Measurements from ENCODE around the gene WNT7B.

WNT7B gene

DNA sequence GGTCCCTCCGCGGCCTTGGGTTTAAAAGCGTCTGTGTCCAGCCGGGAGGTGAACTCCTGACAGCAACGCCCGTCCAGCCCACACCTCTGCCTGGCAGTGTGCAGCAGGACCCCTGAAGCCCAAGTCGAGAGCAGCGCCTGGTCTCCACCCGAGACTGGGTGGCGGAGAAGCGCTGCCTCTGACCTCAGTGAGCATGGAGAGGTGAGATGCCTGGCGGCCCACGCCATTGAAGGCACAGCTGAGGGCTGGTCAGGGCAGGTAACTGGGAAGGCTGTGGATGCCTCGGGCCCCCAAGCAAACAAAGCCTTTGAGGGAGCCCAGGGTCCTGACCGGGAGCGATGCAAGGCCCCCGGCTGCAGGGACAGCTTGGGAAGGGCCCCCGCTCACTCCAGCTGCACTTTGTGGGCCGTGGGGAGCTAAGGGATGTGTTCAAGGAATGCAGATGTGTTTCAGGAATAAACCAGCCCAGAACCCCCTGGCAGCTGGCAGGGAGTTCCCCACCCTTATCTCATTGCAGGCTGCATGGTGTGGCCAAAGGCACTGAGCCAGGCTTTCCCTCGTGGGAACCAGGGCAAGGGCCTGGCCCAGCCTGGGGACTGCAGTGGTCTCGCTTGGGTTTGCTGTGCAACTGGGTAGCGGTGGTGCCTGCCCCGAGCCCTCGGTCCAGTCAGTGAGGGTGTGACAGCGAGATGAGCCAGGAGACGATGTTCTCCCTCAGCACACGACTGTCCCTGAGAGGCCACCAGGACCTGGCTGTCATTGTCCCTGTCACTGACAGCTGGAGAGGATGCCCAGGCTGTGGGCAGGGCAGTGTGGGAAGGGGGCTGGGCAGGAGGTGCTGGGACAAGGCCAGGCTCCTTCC is 92.5 kb downstream of the WNT7B start:
- no peak for DNase-seq

DNA sequence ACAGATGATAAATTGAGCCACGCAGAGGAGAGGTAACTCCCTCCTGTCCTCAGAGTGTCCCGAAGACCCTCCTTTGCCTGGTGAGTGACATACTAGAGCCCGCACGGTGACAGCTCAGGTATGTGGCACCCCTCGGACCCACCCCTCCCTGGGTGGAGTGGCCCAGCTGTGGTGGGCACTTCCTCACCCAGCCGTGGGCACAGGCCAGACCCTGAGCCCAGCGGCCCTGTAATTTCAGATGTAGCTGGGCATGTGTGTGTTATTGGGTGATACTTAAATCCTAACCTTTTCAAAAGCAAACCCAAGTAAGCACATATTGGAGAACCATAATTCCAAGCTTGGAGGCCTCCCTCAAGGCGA is 93.2 kb downstream of the WNT7B start:
- DNase-seq = no peak

DNA sequence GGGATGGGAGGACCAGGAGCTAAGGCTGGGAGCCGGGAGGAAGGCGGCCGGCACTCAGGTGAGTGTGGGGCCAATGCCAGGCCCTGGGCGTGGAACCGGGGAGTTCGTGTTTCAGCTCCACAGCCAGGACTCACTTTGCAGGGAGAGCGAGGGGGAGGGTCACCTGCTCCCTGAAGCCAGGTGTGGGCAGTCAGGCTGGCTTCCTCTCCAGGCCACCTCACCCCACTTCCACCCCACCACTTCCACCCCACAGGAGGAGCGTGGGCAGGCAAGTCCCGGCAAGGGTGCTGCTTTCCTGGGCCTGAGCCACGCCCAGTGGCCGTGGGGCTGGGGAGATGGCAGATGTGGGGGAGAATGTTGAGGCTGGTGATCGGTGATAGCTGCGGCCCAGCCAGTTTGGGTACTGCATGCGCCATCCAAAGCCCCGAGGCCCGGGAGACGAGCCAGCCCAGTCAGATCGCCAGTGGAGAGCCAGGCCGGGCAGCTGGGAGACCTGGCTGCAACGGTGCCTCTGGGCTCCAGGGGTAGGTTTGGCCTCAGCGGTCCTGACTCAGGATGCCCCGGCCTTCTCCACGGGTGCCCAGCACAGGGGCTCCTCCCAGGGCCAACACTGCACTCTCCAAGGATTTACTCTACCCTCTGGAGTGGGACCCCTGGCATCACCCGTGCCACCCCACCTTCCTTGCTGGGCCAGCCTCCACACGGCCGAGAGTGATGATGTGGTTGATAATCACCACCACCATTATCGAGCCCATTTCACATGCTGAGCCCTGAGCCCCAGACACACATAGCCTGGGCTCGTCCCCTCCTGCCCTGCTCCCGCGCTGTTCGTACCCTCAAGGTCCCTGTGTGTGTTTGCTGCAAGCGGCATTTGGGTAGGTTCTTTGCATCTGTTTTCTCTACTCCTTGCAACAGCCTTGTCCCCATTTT is 93.8 kb downstream of the WNT7B start:
- no peak for DNase-seq

GRCh38 chr22:45881524-45881875 is 95.5 kb downstream of the WNT7B start:
- DNase-seq = no peak

- no peak for DNase-seq
Observed at GRCh38 chr22:45880716-45881523, 96.0 kb downstream of the WNT7B start.

GRCh38 chr22:45880091-45880715 is 96.8 kb downstream of the WNT7B start:
- DNase-seq = no peak

- DNase-seq = no peak
Observed at GRCh38 chr22:45879552-45879949, 97.4 kb downstream of the WNT7B start.

DNA sequence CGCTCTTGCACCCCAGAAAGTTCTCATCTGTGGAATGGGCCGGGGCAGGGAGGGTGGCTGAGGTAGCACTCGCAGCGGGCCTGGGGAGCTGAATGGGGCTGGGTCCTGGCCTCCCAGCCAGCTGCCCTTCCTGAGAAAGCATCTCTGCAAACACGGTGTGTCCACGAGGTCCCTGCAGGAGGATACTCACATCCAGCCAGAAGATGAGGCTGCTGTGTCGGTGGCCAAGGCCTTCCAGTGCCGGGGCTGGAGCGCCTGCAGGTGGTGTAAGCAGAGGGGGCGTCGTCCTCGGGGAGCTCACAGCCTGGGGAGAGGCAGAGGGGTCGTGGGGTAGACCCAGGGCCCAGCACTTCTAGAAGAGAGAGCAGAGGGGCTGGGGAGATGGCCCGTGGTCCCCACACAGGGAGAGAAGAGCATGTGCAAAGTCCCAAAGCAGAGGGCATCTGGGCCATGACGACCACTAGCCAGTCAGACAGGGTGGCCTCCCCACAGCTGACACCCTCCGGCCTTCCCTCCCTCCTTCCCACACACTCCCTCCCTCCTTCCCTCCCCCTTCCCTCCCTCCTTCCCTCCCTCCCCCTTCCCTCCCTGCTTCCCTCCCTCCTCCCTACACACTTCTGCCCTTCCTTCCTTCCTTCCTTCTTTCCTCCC is 97.9 kb downstream of the WNT7B start:
- DNase-seq = no peak

DNA sequence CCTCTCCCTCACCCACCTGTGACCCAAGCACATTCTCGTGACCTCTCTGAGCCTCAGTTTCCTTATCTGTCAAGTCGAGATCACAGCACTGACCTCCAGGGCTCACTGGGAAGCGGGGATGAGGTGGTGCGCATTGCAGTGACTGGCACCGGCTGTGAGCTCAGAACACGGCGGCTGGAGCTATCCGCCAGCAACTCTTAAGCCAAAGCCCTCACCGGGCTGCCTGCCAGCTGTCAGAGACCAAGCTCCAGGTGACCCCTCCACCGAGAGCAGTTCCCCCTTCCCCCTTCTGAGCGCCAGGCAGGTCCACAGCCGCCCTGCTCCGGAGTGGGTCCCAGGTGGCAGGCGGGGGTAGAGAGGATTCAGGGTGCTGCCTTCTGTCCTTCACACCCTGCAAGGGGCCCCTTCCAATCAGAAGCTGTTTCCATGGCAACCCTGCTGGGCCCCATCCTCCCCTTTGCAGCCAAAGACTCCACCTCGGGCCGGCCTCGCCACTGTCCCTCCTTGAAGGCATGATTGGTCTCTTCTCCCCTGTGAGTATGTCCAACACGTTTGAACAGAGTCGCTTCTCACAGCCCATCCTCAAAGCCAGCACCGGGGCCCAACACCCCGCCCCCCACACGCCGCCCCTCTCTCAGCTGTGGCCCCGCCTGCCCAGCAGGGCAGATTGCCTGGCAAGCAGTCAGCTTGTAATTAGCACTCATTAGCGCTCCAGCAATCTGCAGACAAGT is 98.7 kb downstream of the WNT7B start:
- no peak for DNase-seq

GRCh38 chr22:45877651-45878050 is 99.3 kb downstream of the WNT7B start:
- DNase-seq = no peak

DNA sequence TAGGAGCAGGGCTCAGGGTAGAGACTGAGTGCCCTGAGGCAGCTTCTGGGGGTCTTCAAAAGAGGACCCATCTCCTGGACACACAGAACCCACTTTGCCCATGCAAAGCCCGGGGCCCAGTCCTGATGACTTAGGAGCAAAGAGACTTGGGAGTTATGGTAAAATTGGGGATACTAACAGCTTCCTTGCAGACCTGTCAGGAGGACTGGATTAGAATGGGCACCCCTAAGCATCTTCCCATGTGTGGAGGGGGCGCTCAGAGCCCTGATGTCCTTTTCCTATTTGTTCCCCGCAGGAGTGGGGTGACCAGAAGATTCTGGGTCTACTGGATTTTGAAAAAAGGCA is 100.0 kb downstream of the WNT7B start:
- no peak for DNase-seq

DNA sequence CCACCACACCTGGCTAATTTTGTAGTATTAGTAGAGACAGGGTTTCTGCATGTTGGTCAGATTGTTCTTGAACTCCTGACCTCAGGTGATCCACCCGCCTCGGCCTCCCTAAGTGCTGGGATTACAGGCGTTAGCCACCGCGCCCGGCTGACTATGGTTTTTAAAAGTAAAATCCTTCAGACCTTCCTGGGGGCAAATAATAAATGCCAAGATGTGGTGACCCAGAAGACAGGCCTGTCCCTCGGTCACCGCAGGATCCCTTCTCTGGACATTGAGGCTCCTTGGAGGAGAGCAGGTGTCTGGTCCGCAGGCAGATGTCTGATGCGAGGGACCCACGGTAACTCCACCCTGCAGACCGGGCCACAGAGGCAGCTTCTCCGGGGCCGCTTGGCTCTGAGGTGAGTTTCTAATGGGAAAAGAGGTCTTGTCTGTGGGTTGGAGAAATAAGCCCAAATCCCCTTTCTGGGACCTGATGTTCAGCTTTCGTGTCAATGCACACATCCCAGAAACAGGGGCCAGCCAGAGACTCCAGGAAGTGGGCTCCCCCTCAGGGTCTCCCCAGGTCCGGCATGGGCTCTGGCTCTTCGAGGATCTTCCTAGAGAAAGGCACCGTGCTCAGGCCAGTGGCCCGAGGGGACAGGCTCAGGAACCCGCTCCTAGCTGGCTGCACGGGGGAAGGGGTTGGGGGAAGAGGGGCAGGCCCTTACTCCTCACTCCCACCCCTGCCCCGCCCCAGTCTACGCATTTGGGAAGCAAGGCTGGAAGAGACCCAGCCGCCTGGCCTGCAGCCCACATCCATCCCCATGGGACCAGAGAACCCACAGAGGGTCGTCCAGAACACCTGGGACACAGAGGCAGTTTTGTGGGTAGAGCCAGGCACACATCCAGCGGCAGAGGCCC is 100.6 kb downstream of the WNT7B start:
- no peak for DNase-seq

- DNase-seq = no peak
Observed at GRCh38 chr22:45872659-45873263, 104.2 kb downstream of the WNT7B start.

DNA sequence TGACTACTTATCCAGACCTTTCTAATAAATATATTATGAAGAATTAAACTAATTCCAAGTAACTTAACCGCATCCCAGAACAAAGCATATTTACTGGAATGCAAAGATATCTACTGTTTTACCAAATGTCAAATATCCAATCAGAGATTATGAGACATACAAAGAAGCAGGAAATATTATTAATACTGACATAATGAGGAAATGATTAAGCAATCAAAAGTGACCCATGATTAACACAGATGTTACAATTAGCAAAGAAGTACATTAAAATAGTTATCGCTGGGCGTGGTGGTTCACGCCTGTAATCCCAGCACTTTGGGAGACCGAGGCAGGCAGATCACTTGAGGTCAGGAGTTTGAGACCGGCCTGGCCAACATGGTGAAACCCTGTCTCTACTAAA is 105.2 kb downstream of the WNT7B start:
- no peak for DNase-seq

Data from activated effector memory CD4-positive, alpha-beta T cell treated with Interleukin-2 at 50 U/mL for 16 hours (primary cell).